Natural killer cell (primary cell): ENCODE data around the gene DGKD. TPM values are rescaled to one million over a fixed set of nuclear protein-coding genes. Genes with fewer than 3 reads are reported as not detected.

ENCODE experiments used
- ATAC-seq, 3 donors: fragments of 150-1000 bp in 2 of 3; fragments of 200-7000 bp in 1 of 3; cut with Tn5 transposase; 1 replicate in 1 of 3; 2 replicates in 2 of 3; pipeline ENCODE4 v1.10.0; 2021; ENCODE audit warnings: mild to moderate bottlenecking in 2 of 3, moderate library complexity in 2 of 3
- DNase-seq, 2 donors: peaks; one replicate each; pipeline versions ENCODE4 v3.0.0 to v3.0.0-alpha.2; 2013 to 2021; ENCODE audit warnings: mixed read lengths in 1 of 2
- H3K27ac ChIP-seq: one replicate; pipeline ENCODE4 v1.5.1; 2013; ENCODE audit warnings: mild to moderate bottlenecking, low read length
- H3K27me3 ChIP-seq: one replicate; pipeline ENCODE4 v1.6.1; 2013; ENCODE audit warnings: low read length; ENCODE audit not compliant: control insufficient read depth, insufficient read depth
- H3K36me3 ChIP-seq: one replicate; pipeline ENCODE4 v1.6.1; 2013; ENCODE audit warnings: low read length; ENCODE audit not compliant: control insufficient read depth, insufficient read depth
- H3K4me1 ChIP-seq: one replicate; pipeline ENCODE4 v1.6.1; 2013; ENCODE audit warnings: low read length; ENCODE audit not compliant: control insufficient read depth, insufficient read depth
- H3K4me3 ChIP-seq: one replicate; pipeline ENCODE4 v1.5.1; 2013; ENCODE audit warnings: low read length
- H3K9me3 ChIP-seq: one replicate; pipeline ENCODE4 v1.6.1; 2013; ENCODE audit warnings: low read length; ENCODE audit not compliant: control insufficient read depth, insufficient read depth
- H3K27ac Mint-ChIP-seq, 2 donors: one replicate each; pipeline ENCODE4 v1.8.0; 2022; ENCODE audit warnings: mild to moderate bottlenecking in 2 of 2, mixed read lengths in 2 of 2, moderate library complexity in 1 of 2
- H3K27me3 Mint-ChIP-seq, 2 donors: one replicate each; pipeline ENCODE4 v1.8.0; 2022; ENCODE audit warnings: low read depth in 2 of 2, mixed read lengths in 2 of 2
- H3K36me3 Mint-ChIP-seq: one replicate; pipeline ENCODE4 v1.8.0; 2022; ENCODE audit warnings: mixed read lengths
- H3K4me1 Mint-ChIP-seq, 2 donors: one replicate each; pipeline ENCODE4 v1.8.0; 2022; ENCODE audit warnings: mixed read lengths in 2 of 2
- H3K4me3 Mint-ChIP-seq: one replicate; pipeline ENCODE4 v1.8.0; 2022; ENCODE audit warnings: mild to moderate bottlenecking, moderate library complexity, mixed read lengths
- H3K9me3 Mint-ChIP-seq, 2 donors: one replicate each; pipeline ENCODE4 v1.8.0; 2022; ENCODE audit warnings: mixed read lengths in 2 of 2
- WGBS: methylation state at CpG from one replicate; pipeline ENCODE4 v1.1.7; 2013; ENCODE audit warnings: missing lambda C conversion rate; ENCODE audit not compliant: insufficient coverage; 5-methylcytosine and 5-hydroxymethylcytosine counted together
- intact Hi-C: fragments of 100-400 bp; cut with micrococcal nuclease; formaldehyde crosslinking; loops from one replicate; pipeline ENCODE4 v1.14.2; 2022
- total RNA-seq, 4 donors: library from RNA; stranded (reverse); fragments of 120-200 nt in 1 of 4; gene quantifications; one replicate each; pipeline versions ENCODE4 v1.2.3 to v1.2.4, GENCODE V29; 2013 to 2022
- TF ChIP-seq, protein P1 (sequence below): fragments of 200-600 bp; IDR thresholded peaks from one replicate; pipeline ENCODE4 v1.8.0; 2022; ENCODE audit warnings: antibody characterized with exemption

The DGKD gene
- total RNA-seq, 3 donors from 2014 or later (not counting 1 experiment from before 2014, with no cell fraction given), result 299 to 456 (median 329) TPM

DNA sequence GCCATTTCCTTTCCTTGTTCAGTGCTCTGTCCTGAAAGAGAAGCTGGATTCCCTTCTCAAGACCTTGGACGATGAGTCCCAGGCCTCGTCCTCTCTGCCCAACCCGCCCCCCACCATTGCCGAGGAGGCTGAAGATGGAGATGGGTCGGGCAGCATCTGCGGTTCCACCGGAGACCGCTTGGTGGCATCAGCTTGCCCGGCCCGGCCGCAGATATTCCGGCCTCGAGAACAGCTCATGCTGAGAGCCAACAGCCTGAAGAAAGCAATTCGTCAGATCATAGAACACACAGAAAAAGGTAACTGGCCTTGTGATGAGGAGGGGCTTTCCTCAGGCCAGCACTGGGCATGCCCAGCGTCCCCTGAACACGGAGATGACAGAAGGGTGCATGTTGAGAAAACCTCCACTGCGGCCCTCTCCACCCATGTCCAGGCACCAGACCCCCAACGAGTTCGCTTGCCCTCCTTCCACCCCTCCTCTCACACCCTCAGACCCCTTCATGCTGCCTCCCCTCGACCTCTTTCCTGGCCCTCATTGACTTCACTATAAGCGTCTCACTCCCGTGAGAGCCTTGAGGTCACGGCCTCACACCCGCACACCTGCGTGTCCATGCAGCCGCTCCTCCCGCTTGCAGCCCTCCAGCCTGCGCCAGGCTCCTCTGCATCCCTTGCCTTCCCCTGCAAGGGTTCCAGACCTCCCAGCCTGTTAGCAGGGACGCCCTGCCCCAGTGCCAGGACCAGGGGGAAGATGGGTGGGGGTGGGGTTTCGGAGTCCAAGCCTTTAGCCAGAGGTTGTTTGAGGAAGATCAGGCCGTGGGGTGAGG, 95.0 kb downstream of the DGKD start:
- peak overlapping the region in 1 of 2 donors; percentile 56 for H3K27ac Mint-ChIP-seq
- no peaks in the 10 kb centered on the region for H3K27me3 ChIP-seq
- no peaks in the 10 kb centered on the region for H3K9me3 Mint-ChIP-seq
- no peak for DNase-seq
- intact Hi-C loops, result no loop called here
- TF ChIP-seq, protein P1, sequence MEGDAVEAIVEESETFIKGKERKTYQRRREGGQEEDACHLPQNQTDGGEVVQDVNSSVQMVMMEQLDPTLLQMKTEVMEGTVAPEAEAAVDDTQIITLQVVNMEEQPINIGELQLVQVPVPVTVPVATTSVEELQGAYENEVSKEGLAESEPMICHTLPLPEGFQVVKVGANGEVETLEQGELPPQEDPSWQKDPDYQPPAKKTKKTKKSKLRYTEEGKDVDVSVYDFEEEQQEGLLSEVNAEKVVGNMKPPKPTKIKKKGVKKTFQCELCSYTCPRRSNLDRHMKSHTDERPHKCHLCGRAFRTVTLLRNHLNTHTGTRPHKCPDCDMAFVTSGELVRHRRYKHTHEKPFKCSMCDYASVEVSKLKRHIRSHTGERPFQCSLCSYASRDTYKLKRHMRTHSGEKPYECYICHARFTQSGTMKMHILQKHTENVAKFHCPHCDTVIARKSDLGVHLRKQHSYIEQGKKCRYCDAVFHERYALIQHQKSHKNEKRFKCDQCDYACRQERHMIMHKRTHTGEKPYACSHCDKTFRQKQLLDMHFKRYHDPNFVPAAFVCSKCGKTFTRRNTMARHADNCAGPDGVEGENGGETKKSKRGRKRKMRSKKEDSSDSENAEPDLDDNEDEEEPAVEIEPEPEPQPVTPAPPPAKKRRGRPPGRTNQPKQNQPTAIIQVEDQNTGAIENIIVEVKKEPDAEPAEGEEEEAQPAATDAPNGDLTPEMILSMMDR, result no peak
- no peaks in the 10 kb centered on the region for H3K27me3 Mint-ChIP-seq
- WGBS, result 94% methylated on average over 31 of the region's 31 CpGs
- ATAC-seq, result no peak
- H3K4me3 Mint-ChIP-seq, result no peak overlapping the region
- H3K27ac ChIP-seq, result no peak overlapping the region
- H3K4me3 ChIP-seq, result no peak overlapping the region
- H3K4me1 ChIP-seq, result no peaks in the 10 kb centered on the region
- H3K9me3 ChIP-seq, result no peaks in the 10 kb centered on the region
- peaks cover 15% of the 10 kb centered on the region for H3K36me3 Mint-ChIP-seq
- peaks cover 4 to 9% of the 10 kb centered on the region in 2 donors for H3K4me1 Mint-ChIP-seq
- peaks cover 96% of the 10 kb centered on the region for H3K36me3 ChIP-seq

DNA sequence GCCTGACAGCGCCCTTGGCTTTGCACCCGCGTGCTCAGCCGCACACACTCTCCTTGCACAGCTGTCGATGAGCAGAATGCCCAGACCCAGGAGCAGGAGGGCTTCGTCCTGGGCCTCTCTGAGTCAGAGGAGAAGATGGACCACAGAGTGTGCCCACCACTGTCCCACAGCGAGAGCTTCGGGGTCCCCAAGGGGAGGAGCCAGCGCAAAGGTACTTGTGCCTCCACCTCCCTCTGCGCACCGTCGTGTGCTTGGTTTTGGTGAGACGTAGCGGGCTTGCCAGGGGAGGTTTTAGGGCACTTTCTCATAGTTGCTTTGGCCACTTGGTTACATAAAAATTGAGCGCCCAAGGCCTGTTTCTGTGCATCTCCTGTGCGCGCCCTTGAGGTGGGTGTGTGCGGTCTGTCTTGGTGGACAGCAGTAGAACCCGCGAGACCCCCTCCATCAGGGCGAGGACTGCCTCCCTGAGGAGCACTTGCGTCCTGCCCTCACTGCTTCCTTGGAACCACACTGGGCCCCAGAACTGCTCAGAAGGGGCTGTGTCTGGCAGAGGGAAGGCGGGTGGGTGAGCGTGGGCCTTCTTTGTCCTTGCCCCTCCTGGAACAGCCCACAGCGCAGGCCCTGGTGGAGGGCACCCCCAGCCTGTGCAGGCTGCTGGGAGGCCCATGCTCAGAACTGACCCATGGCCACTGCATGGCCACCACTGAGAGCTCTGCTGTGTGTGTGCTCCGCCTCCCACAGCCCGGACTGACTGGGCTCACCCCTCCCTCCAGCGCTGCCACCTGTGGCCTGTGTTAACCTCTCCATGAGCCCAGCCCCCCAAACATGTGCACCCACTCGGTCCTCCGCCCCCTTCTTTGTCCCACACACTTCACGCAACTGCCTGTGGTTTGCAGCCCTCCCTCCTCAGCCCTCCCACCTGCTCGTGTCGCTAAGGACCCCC, 95.9 kb downstream of the DGKD start:
- H3K27me3 Mint-ChIP-seq, result no peaks in the 10 kb centered on the region
- H3K4me3 ChIP-seq, result no peak overlapping the region
- H3K4me3 Mint-ChIP-seq, result no peak overlapping the region
- peaks cover 97% of the 10 kb centered on the region for H3K36me3 ChIP-seq
- H3K4me1 Mint-ChIP-seq, result peaks cover 0 to under 1% of the 10 kb centered on the region in 2 donors
- TF ChIP-seq, protein P1, result no peak
- DNase-seq (no peak), ATAC-seq (no peak)
- no peaks in the 10 kb centered on the region for H3K9me3 Mint-ChIP-seq
- no peak overlapping the region for H3K27ac ChIP-seq
- no peaks in the 10 kb centered on the region for H3K27me3 ChIP-seq
- no peaks in the 10 kb centered on the region for H3K4me1 ChIP-seq
- no peaks in the 10 kb centered on the region for H3K9me3 ChIP-seq
- H3K27ac Mint-ChIP-seq, result peak overlapping the region in 1 of 2 donors; percentile 56
- intact Hi-C loops, result no loop called here
- H3K36me3 Mint-ChIP-seq, result peaks cover 15% of the 10 kb centered on the region
- WGBS, result 87% methylated on average over 33 of the region's 33 CpGs

DNA sequence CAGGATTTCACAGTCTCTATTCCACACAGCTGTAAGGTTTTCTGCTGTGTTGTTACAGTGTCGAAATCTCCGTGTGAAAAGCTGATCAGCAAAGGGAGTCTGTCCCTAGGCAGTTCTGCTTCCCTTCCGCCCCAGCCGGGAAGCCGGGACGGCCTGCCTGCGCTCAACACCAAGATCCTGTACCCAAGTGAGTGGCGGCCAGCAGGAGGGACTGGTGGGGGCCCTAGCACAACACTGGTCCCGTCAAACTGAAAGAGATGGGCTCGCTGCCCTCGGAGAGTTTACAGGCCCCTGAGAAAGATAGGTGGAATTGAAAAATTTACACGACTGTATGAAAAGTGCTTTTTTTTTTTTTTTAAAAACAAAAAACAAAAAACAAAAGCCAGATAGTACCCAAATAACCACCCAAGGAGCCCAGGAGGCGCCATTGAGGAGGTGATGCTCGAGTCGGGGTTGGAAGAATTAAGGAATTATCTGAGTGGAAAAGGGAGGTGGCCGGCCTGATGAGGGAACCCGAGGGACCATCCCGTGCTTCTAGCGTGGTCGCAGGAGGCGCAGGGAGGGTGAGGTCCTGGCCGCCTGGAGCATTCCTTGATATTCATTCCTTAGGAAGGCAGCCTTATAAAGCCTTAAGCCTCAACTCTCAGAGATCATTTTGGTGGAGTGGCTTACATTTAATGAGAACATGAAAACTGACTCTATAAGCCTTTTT, 96.7 kb downstream of the DGKD start:
- Mint-ChIP-seq H3K36me3 (peaks cover 19% of the 10 kb centered on the region), H3K4me3 (no peak overlapping the region), H3K9me3 (no peaks in the 10 kb centered on the region), H3K27me3 (no peaks in the 10 kb centered on the region), H3K27ac (no peak overlapping the region), H3K4me1 (no peaks in the 10 kb centered on the region)
- TF ChIP-seq, protein P1, result no peak
- WGBS, result 87% methylated on average over 21 of the region's 22 CpGs
- ATAC-seq, result no peak
- peaks cover 97% of the 10 kb centered on the region for H3K36me3 ChIP-seq
- intact Hi-C loops, result no loop called here
- H3K27ac ChIP-seq, result no peak overlapping the region
- no peaks in the 10 kb centered on the region for H3K27me3 ChIP-seq
- DNase-seq, result no peak
- H3K9me3 ChIP-seq, result no peaks in the 10 kb centered on the region
- no peak overlapping the region for H3K4me3 ChIP-seq
- no peaks in the 10 kb centered on the region for H3K4me1 ChIP-seq
